HepG2 (cell line): ENCODE measurements around the gene CNPY1. TPM values are rescaled to one million over a fixed set of nuclear protein-coding genes. Genes with fewer than 3 reads are reported as not detected.
"Not testable (repeated sequence)": the region's sequence is repeated elsewhere in the genome, so short reads cannot be mapped to it uniquely, and the experiment has no call there.

Experiments
- ATAC-seq: fragments of 200-7000 bp; cut with Tn5 transposase; 3 replicates; pipeline ENCODE4 v1.9.1; 2020; ENCODE audit warnings: mild to moderate bottlenecking, moderate library complexity
- BruUV-seq: library from RNA; stranded (reverse); fragments of 400-500 nt; replicated peaks from 2 replicates; lab custom pipeline; 2021; lab: Mats Ljungman, UMichigan
- CTCF ChIA-PET: fragments of 300-600 bp; formaldehyde crosslinking; extraction: SDS; loops from one replicate; lab custom pipeline; 2021; ENCODE audit warnings: low total read pairs, inconsistent platforms, low intra/inter-chr PET ratio; lab: Yijun Ruan, JAX
- POLR2A ChIA-PET: fragments of 350-600 bp; sonication (Branson Sonifier 250); formaldehyde crosslinking; loops from one replicate; lab custom pipeline; 2020; ENCODE audit warnings: antibody characterized with exemption, inconsistent platforms; lab: Yijun Ruan, JAX
- DNase-seq: peaks from one replicate; pipeline ENCODE4 v3.0.0-alpha.2; 2015; ENCODE audit warnings: low spot score
- FAIRE-seq: peaks from 3 replicates; lab custom pipeline; 2011; peaks lifted over from hg19 to GRCh38; lab: Jason Lieb, UNC
- H2AFZ ChIP-seq: one replicate; pipeline ENCODE4 v1.6.1; 2011; ENCODE audit warnings: low read length, inconsistent platforms
- H3K27ac ChIP-seq: fragments of 300-600 bp; 3 replicates; pipeline ENCODE4 v1.8.0; 2011; ENCODE audit warnings: mixed run types, mild to moderate bottlenecking, mixed read lengths, low read length, inconsistent platforms; ENCODE audit not compliant: insufficient read depth; ENCODE audit errors: extremely low read length
- H3K27me3 ChIP-seq, 2 experiments: fragments of 200-600 bp in 1 of 2; 2 replicates in 1 of 2; 3 replicates in 1 of 2; pipeline versions ENCODE4 v1.6.0 to v1.8.0; 2011; ENCODE audit warnings: low read length in 2 of 2, mild to moderate bottlenecking in 2 of 2, moderate library complexity in 2 of 2, inconsistent platforms in 1 of 2; ENCODE audit not compliant: insufficient read depth in 2 of 2, control insufficient read depth in 1 of 2
- H3K36me3 ChIP-seq, 2 experiments: fragments of 200-600 bp in 1 of 2; replicated peaks in 1 of 2; 2 replicates in 1 of 2; 3 replicates in 1 of 2; pipeline versions ENCODE4 v1.5.1 to v1.8.0; 2011; ENCODE audit warnings: low read length in 2 of 2, inconsistent platforms in 1 of 2; ENCODE audit not compliant: insufficient read depth in 2 of 2, control insufficient read depth in 1 of 2
- H3K4me1 ChIP-seq: 2 replicates; pipeline ENCODE4 v1.5.1; 2012; ENCODE audit warnings: low read length, inconsistent platforms; ENCODE audit not compliant: insufficient read depth
- H3K4me2 ChIP-seq: 2 replicates; pipeline ENCODE4 v1.6.0; 2011; ENCODE audit warnings: low read depth, low read length, inconsistent platforms
- H3K4me3 ChIP-seq, 3 experiments: fragments of 200-600 bp in 1 of 3; sonication (generic), shearing (Covaris generic) in 1 of 3; replicated peaks in 1 of 3; 2 replicates each; pipeline ENCODE4 v1.5.1; 2011 to 2016; ENCODE audit warnings: low read length in 3 of 3, inconsistent platforms in 2 of 3, low read depth in 2 of 3, mild to moderate bottlenecking in 2 of 3, control low read depth in 1 of 3, mixed read lengths in 1 of 3; ENCODE audit not compliant: insufficient read depth in 1 of 3
- H3K79me2 ChIP-seq: one replicate; pipeline ENCODE4 v1.6.1; 2011; ENCODE audit warnings: low read length, inconsistent platforms; ENCODE audit not compliant: insufficient read depth
- H3K9ac ChIP-seq: 2 replicates; pipeline ENCODE4 v1.6.0; 2011; ENCODE audit warnings: mild to moderate bottlenecking, low read depth, low read length, inconsistent platforms; ENCODE audit not compliant: insufficient read depth
- H3K9me3 ChIP-seq: 2 replicates; pipeline ENCODE4 v1.5.1; 2012; ENCODE audit warnings: mild to moderate bottlenecking, low read length
- H4K20me1 ChIP-seq: 2 replicates; pipeline ENCODE4 v1.6.0; 2011; ENCODE audit warnings: inconsistent platforms, mild to moderate bottlenecking, low read length, moderate library complexity; ENCODE audit not compliant: insufficient read depth
- RERE ChIP-seq: IDR thresholded peaks from 2 replicates; pipeline ENCODE4 v1.6.1; 2016; ENCODE audit warnings: low read depth, missing genetic modification reagents, missing compliant biosample characterization
- WGBS: methylation state at CpG from one replicate; pipeline ENCODE4 v1.1.6; 2017; ENCODE audit warnings: low lambda C conversion rate; 5-methylcytosine and 5-hydroxymethylcytosine counted together
- in situ Hi-C: cut with HindIII; loops from 2 replicates; pipeline ENCODE4 v1.10.0; 2017; ENCODE audit warnings: low pct_unique_long_range_greater_than_20kb; ENCODE audit not compliant: extremely low pct_ligation_motif_present
- intact Hi-C: fragments of 100-400 bp; cut with micrococcal nuclease; formaldehyde crosslinking; loops from one replicate; pipeline ENCODE4 v1.10.0; 2022; ENCODE audit not compliant: unreplicated experiment
- polyA plus RNA-seq, 8 experiments: library from polyadenylated mRNA; depleted of rRNA in 3 of 8; stranded (reverse) in 7 of 8; unstranded in 1 of 8; fragments of >200 nt; fragmentation: Illumina TruSeq in 4 of 8; extraction: Trizol in 4 of 8; gene quantifications; 2 replicates each; pipeline versions ENCODE4 v1.2.1 to v1.2.3, GENCODE V29; 2011 to 2016; ENCODE audit warnings: low read depth in 4 of 8, missing spikeins in 1 of 8, mixed read lengths in 1 of 8; ENCODE audit not compliant: insufficient read depth in 1 of 8
- total RNA-seq, 5 experiments: library from RNA; depleted of rRNA; stranded (reverse); fragments of >200 nt; fragmentation: Illumina TruSeq; extraction: Trizol; gene quantifications; 2 replicates each; pipeline ENCODE4 v1.2.3, GENCODE V29; 2016; ENCODE audit warnings: low read depth in 1 of 5

The CNPY1 gene
- total and polyA plus RNA-seq, 2 of the 13 experiments (the other 11 are each of a cell fraction or from before 2014, with no cell fraction given) = not detected

- no peak for TF ChIP-seq RERE (CRISPR knock-in tag)
- TF ChIP-seq, all 625 proteins: peak for 0
Measured at GRCh38 chr7:155520114-155520513, 26.2 kb downstream of the CNPY1 start (continued).

GRCh38 chr7:155519358-155519757 lies 27.0 kb downstream of the CNPY1 start:
- in situ Hi-C loops, H3K79me2 ChIP-seq, H3K4me3 ChIP-seq, BruUV-seq, POLR2A ChIA-PET, H3K9me3 ChIP-seq, H3K27ac ChIP-seq, H3K9ac ChIP-seq, H3K4me2 ChIP-seq, intact Hi-C loops, H4K20me1 ChIP-seq, DNase-seq, H2AFZ ChIP-seq, H3K4me1 ChIP-seq, CTCF ChIA-PET, ATAC-seq, FAIRE-seq, H3K36me3 ChIP-seq: not testable (repeated sequence)
- WGBS = 22% methylated on average over 3 of the region's 3 CpGs
- H3K27me3 ChIP-seq = peaks cover 7 to 89% of the 10 kb centered on the region in 2 experiments; a peak in 4 of 5 replicates
